Measurements from ENCODE around the gene SH3RF3. TPM values are rescaled to one million over a fixed set of nuclear protein-coding genes. Genes with fewer than 3 reads are reported as not detected.

Gene SH3RF3
- total RNA-seq, 1 donor from 2014 or later = 8.0 TPM

GRCh38 chr2:109387221-109387735 is 258.3 kb downstream of the SH3RF3 start:
- intact Hi-C loops (cut with DNase I) = no loop called here
- peak; percentile 45 for DNase-seq (ENCODE audit: missing footprints)
- no peak for ATAC-seq

GRCh38 chr2:109387778-109388469 is 258.9 kb downstream of the SH3RF3 start:
- intact Hi-C loops (cut with DNase I) = no loop called here
- DNase-seq (ENCODE audit: missing footprints) (peak; percentile 28), ATAC-seq (no peak)

- no peak for ATAC-seq
- intact Hi-C loops (cut with DNase I) = no loop called here
Measured at GRCh38 chr2:109391243-109391642, 262.2 kb downstream of the SH3RF3 start.

GRCh38 chr2:109392140-109392539 is 263.1 kb downstream of the SH3RF3 start:
- intact Hi-C loops (cut with DNase I) = no loop called here
- peak; percentile 1 for DNase-seq (ENCODE audit: missing footprints)
- no peak for ATAC-seq

More at GRCh38 chr2:109391243-109391642, 262.2 kb downstream of the SH3RF3 start:
- peak; percentile 47 for DNase-seq (ENCODE audit: missing footprints)

- ATAC-seq (peak; percentile 26), DNase-seq (ENCODE audit: missing footprints) (no peak)
- intact Hi-C loops (cut with DNase I) = no loop called here
Measured at GRCh38 chr2:109392816-109393661, 264.0 kb downstream of the SH3RF3 start.

- ATAC-seq = no peak
- intact Hi-C loops (cut with DNase I) = no loop called here
- no peak for DNase-seq (ENCODE audit: missing footprints)
Measured at GRCh38 chr2:109393662-109393972, 264.6 kb downstream of the SH3RF3 start.

GRCh38 chr2:109395494-109396201 is 266.6 kb downstream of the SH3RF3 start:
- ATAC-seq = no peak
- intact Hi-C loops (cut with DNase I) = no loop called here
- DNase-seq (ENCODE audit: missing footprints) = no peak

GRCh38 chr2:109396202-109397180 is 267.5 kb downstream of the SH3RF3 start:
- intact Hi-C loops (cut with DNase I) = no loop called here
- ATAC-seq (no peak), DNase-seq (ENCODE audit: missing footprints) (no peak)

GRCh38 chr2:109397893-109398292 is 268.9 kb downstream of the SH3RF3 start:
- DNase-seq (ENCODE audit: missing footprints) (no peak), ATAC-seq (no peak)
- intact Hi-C loops (cut with DNase I) = no loop called here

GRCh38 chr2:109398366-109399015 is 269.5 kb downstream of the SH3RF3 start:
- ATAC-seq (no peak), DNase-seq (ENCODE audit: missing footprints) (no peak)
- intact Hi-C loops (cut with DNase I) = no loop called here

- ATAC-seq = no peak
- intact Hi-C loops (cut with DNase I) = no loop called here
- no peak for DNase-seq (ENCODE audit: missing footprints)
Measured at GRCh38 chr2:109399066-109399465, 270.1 kb downstream of the SH3RF3 start.

GRCh38 chr2:109400102-109400501 is 271.1 kb downstream of the SH3RF3 start:
- ATAC-seq (no peak), DNase-seq (ENCODE audit: missing footprints) (no peak)
- intact Hi-C loops (cut with DNase I) = no loop called here

GRCh38 chr2:109401370-109401769 is 272.4 kb downstream of the SH3RF3 start:
- DNase-seq (ENCODE audit: missing footprints) (no peak), ATAC-seq (no peak)
- intact Hi-C loops (cut with DNase I) = no loop called here

GRCh38 chr2:109402180-109402579 is 273.2 kb downstream of the SH3RF3 start:
- intact Hi-C loops (cut with DNase I) = no loop called here
- ATAC-seq = no peak
- DNase-seq (ENCODE audit: missing footprints) = no peak

- no peak for ATAC-seq
- intact Hi-C loops (cut with DNase I) = no loop called here
- no peak for DNase-seq (ENCODE audit: missing footprints)
Measured at GRCh38 chr2:109402980-109403840, 274.2 kb downstream of the SH3RF3 start.

- intact Hi-C loops (cut with DNase I) = no loop called here
- DNase-seq (ENCODE audit: missing footprints) = no peak
- ATAC-seq = no peak
Measured at GRCh38 chr2:109403841-109404201, 274.8 kb downstream of the SH3RF3 start.

- DNase-seq (ENCODE audit: missing footprints) (no peak), ATAC-seq (no peak)
- intact Hi-C loops (cut with DNase I) = no loop called here
Measured at GRCh38 chr2:109404681-109405080, 275.7 kb downstream of the SH3RF3 start.

All from Right ventricle myocardium inferior (tissue), 1 donor.